Activated B cell treated with CpG ODN at 0.5 μM for 24 hours (primary cell): ENCODE results near the gene CRYZL1. TPM values are rescaled to one million over a fixed set of nuclear protein-coding genes. Genes with fewer than 3 reads are reported as not detected.

Experiments used
- ATAC-seq: fragments of 200-7000 bp; cut with Tn5 transposase; one replicate; pipeline ENCODE4 v1.10.0; 2021; ENCODE audit warnings: low read depth, mild to moderate bottlenecking, moderate library complexity
- CTCF ChIA-PET: fragments of 350-600 bp; sonication (Branson Sonifier 250); formaldehyde crosslinking; loops from one replicate; lab custom pipeline; 2021; ENCODE audit warnings: antibody characterized with exemption; lab: Charles Lee
- POLR2A ChIA-PET: fragments of 350-600 bp; sonication (Branson Sonifier 250); formaldehyde crosslinking; loops from one replicate; lab custom pipeline; 2021; ENCODE audit warnings: antibody characterized with exemption; lab: Charles Lee
- DNase-seq: peaks from one replicate; pipeline ENCODE4 v3.0.0; 2022
- H3K27ac Mint-ChIP-seq: one replicate; pipeline ENCODE4 v1.8.0; 2020; ENCODE audit warnings: mixed read lengths
- H3K27me3 Mint-ChIP-seq: one replicate; pipeline ENCODE4 v1.8.0; 2021; ENCODE audit warnings: mixed read lengths
- H3K36me3 Mint-ChIP-seq: one replicate; pipeline ENCODE4 v1.8.0; 2021; ENCODE audit warnings: low read depth, mixed read lengths
- H3K4me1 Mint-ChIP-seq: one replicate; pipeline ENCODE4 v1.8.0; 2021; ENCODE audit warnings: mixed read lengths
- H3K4me3 Mint-ChIP-seq: one replicate; pipeline ENCODE4 v1.8.0; 2020; ENCODE audit warnings: mild to moderate bottlenecking, mixed read lengths
- H3K9me3 Mint-ChIP-seq: one replicate; pipeline ENCODE4 v1.8.0; 2020; ENCODE audit warnings: mixed read lengths
- intact Hi-C: fragments of 100-400 bp; cut with micrococcal nuclease; formaldehyde crosslinking; loops from one replicate; pipeline ENCODE4 v1.15.1; 2024
- total RNA-seq: library from RNA; stranded (reverse); gene quantifications from 2 replicates; pipeline ENCODE4 v1.2.3, GENCODE V29; 2022
- TF ChIP-seq, protein P1 (sequence below): fragments of 200-600 bp; IDR thresholded peaks from one replicate; pipeline ENCODE4 v1.8.0; 2022; ENCODE audit warnings: antibody characterized with exemption, mild to moderate bottlenecking

Gene CRYZL1
- total RNA-seq, 1 donor from 2014 or later, result 46.3 TPM

DNA sequence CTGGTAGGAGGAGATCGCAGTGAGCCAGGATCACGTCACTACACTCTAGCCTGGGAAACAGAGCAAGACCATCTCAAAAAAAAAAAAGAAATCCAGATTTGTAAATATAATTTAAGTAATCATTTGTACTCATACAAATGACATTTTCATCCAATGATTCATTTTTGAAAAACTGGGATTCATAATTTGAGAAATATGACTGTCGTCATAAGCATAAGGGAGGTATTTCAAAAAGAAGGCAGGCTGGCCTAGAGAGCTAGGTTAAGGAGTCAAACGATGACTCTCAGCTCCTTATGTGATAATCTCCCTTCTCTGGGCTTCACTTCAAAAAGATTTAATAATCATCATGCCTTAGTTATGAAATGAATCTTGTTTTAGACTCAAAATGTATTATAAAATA is 101.9 kb downstream of the CRYZL1 start:
- POLR2A ChIA-PET, result no interaction called here
- H3K9me3 Mint-ChIP-seq, result no peaks in the 10 kb centered on the region

More for the DNA sequence above, 101.9 kb downstream of the CRYZL1 start:
- peaks cover 67% of the 10 kb centered on the region for H3K36me3 Mint-ChIP-seq
- no peaks in the 10 kb centered on the region for H3K27me3 Mint-ChIP-seq
- no peak for DNase-seq
- H3K27ac Mint-ChIP-seq, result no peak overlapping the region
- TF ChIP-seq, protein P1, sequence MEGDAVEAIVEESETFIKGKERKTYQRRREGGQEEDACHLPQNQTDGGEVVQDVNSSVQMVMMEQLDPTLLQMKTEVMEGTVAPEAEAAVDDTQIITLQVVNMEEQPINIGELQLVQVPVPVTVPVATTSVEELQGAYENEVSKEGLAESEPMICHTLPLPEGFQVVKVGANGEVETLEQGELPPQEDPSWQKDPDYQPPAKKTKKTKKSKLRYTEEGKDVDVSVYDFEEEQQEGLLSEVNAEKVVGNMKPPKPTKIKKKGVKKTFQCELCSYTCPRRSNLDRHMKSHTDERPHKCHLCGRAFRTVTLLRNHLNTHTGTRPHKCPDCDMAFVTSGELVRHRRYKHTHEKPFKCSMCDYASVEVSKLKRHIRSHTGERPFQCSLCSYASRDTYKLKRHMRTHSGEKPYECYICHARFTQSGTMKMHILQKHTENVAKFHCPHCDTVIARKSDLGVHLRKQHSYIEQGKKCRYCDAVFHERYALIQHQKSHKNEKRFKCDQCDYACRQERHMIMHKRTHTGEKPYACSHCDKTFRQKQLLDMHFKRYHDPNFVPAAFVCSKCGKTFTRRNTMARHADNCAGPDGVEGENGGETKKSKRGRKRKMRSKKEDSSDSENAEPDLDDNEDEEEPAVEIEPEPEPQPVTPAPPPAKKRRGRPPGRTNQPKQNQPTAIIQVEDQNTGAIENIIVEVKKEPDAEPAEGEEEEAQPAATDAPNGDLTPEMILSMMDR, result no peak
- H3K4me3 Mint-ChIP-seq, result no peak overlapping the region
- no peak for ATAC-seq
- intact Hi-C loops, result loop anchor here (5.0 kb wide), 3 partner anchors 177 to 812 kb away; partner anchors contain the start of gene SYNJ1
- H3K4me1 Mint-ChIP-seq, result peaks cover 34% of the 10 kb centered on the region
- CTCF ChIA-PET, result no interaction called here

Other genes with a start within 250 kb of the CRYZL1 start
- gene IFNGR2, start 238.3 kb downstream of the CRYZL1 start, total RNA-seq, result 66.8 and 71.1 TPM in 2 replicates
- gene TMEM50B, start 161.8 kb downstream of the CRYZL1 start, total RNA-seq, result 42.3 and 47.2 TPM in 2 replicates
- 0.53 and 0.66 TPM in 2 replicates for gene DNAJC28, start 150.0 kb downstream of the CRYZL1 start, total RNA-seq
- 99.1 and 106 TPM in 2 replicates for gene GART, start 99.6 kb downstream of the CRYZL1 start, total RNA-seq
- gene SON, start 98.7 kb downstream of the CRYZL1 start, total RNA-seq, result 429 and 474 TPM in 2 replicates
- gene DONSON, start 53.1 kb downstream of the CRYZL1 start, total RNA-seq, result 4.4 and 4.7 TPM in 2 replicates
- 1.3 and 2.9 TPM in 2 replicates for gene ITSN1, start 760 bp upstream of the CRYZL1 start, total RNA-seq